GM12878 (cell line): ENCODE measurements around the gene SPHKAP.
"Not testable (repeated sequence)": the region's sequence is repeated elsewhere in the genome, so short reads cannot be mapped to it uniquely, and the experiment has no call there.

Source experiments
- CHD4 ChIP-seq: fragments of 200-600 bp; sonication (generic); IDR thresholded peaks from 2 replicates; pipeline ENCODE4 v1.6.1; 2016; ENCODE audit warnings: mild to moderate bottlenecking
- DPF2 ChIP-seq: fragments of 450-650 bp; IDR thresholded peaks from 2 replicates; pipeline ENCODE4 v1.6.1; 2017; ENCODE audit warnings: mild to moderate bottlenecking
- E2F4 ChIP-seq: IDR thresholded peaks from 2 replicates; pipeline ENCODE4 v1.6.1; 2012; ENCODE audit warnings: low read depth, low read length, improper control_type of control experiment
- EP300 ChIP-seq, 2 experiments: fragments of 150-350 bp in 1 of 2; IDR thresholded peaks; 2 replicates each; pipeline ENCODE4 v1.6.1; 2011 to 2012; ENCODE audit warnings: low read depth in 2 of 2, low read length in 2 of 2, borderline replicate concordance in 1 of 2, improper control_type of control experiment in 1 of 2, inconsistent platforms in 1 of 2; ENCODE audit not compliant: control insufficient read depth in 1 of 2

- TF ChIP-seq CHD4; E2F4; DPF2; EP300 (IDR thresholded peaks at IDR 0.05; ENCODE audit: borderline replicate concordance in 1 of 2, control insufficient read depth in 1 of 2, low read depth in 2 of 2, low read length in 2 of 2): not testable (repeated sequence)
These were observed 245.2 kb downstream of the SPHKAP start for GRCh38 chr2:227936249-227936648.
